GM18873 (cell line): Measurements from ENCODE around the gene MTA2.

Experiments used
- ATAC-seq: cut with Tn5 transposase; IDR thresholded peaks from one replicate; pipeline ENCODE4 v1.9.1; 2021; ENCODE audit warnings: mild to moderate bottlenecking, moderate library complexity, moderate number of reproducible peaks; ENCODE audit not compliant: unreplicated experiment, low FRiP score

Gene MTA2

DNA sequence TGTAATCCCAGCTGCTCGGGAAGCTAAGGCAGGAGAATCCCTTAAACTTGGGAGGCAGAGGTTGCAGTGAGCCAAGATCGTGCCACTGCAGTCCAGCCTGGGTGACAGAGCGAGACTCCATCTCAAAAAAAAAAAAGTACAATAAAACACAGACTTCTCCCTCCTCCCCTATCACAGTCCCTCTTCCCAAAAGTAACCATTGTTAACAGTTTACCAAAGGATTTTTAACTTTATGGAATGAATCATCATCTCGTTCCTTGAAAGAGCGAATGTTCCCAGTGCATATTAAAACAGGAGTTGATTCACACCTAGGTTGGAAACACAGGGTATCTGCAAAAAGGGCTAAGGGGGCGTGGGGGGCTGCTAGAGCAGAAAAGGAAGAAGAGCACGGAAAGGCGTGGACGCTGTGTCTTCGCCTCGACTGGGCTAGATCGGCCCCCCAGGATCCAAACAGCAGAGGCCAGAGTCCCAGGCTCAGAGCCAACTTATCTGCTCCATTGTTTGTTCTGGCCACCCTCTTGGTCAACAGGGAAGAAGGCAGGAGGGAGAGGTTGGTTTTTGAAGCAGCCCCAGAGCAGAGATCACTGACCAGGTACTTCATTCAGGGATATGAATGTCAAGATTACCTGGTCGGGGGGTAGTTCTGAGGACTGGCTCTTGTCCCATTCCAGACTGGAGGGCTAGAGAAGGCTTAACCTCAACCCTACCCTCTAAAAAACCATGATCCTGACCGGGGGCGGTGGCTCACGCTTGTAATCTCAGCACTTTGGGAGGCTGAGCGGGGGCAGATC, 52.9 kb downstream of the MTA2 start:
- ATAC-seq: no peak

GRCh38 chr11:62547691-62548281, 53.9 kb downstream of the MTA2 start:
- ATAC-seq: no peak

- no peak for ATAC-seq
Observed at GRCh38 chr11:62546929-62547625, 54.6 kb downstream of the MTA2 start.

DNA sequence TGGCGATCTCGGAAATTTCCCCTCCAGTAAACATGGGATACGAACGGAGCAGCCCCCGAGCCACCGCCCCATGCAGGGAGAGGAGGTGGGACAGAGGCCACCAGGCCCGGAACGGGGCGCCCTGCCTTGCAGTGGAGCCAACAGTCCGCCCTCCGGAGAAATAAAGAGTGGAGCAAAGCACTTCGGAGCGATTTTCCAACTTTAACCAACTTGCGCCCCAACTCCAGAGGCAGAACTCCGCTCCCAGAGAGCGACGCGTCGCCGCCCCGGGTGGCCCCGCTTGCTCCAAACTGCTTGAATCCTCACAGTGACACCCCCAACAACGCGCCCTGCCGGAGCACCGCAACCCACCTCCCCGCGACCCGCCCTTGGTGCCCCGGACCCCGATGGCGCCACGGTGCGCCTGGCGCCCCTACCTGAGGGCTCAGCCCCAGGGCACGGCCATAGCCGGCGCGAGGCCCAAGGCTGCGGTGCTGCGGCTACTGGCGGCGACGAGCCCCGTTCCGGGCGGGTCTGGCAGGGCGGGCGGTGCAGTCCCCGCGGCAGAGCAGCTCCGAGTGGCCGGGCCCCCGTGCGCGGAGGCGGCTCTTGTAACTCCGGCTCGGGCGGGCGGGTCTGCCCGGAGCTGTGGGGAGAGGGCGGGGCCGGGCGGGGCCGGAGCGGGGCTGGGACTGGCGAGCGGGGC, 55.3 kb downstream of the MTA2 start, which contains the start of gene AHNAK:
Gene AHNAK, minus strand, starts transcription at position 563 of the 685 bp plus-strand sequence. CDS start 10,708 bp downstream, outside the sequence.
- ATAC-seq: no peak

DNA sequence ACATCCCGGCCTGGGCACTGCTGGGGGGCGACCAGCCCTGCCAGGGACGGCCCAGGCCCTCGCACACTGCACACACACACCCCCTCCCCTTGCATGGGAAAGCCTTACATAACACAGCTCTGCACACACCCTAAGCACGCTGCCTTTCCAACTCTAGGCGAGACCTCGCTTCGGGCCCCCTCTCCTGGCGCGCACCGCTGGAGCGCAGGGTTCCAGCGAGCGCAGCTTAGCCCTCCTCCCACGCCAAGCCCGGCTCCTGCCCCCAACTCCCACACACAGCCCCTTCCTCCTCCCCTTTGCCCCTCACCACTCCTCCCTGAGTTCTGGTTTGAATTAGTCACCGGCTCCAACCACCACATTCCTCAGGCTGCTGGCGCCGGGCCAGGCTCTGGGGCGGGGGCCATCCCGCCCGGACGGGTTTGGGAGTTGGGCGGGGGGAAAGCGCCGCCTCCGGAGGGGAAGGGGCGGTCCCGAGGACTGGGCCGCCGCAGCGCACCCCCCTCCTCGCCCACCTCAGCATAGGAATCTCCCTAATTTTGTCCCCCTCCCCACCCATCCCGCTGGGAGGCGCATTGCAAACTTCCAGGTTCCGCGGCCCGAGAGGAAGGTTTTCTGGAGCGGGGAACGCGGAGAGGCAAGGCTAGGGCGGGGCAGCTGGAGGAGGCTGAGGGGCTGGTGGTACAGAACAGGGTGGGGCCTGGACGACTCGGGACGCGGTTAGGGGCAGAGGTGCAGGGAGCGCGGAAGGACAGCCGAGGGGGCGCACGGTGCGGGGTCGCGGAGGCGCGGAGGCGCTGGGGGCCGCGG, 56.0 kb downstream of the MTA2 start:
- no peak for ATAC-seq

GRCh38 chr11:62544581-62545436, 56.9 kb downstream of the MTA2 start:
- no peak for ATAC-seq

- ATAC-seq: no peak
Observed at GRCh38 chr11:62543680-62544444, 57.8 kb downstream of the MTA2 start.
